HL-60 (cell line): ENCODE data around the gene SCUBE1.
A peak's percentile ranks its signal among the peaks of the same experiment; 100 is the strongest.

Source experiments
- DNase-seq, 2 experiments: peaks; one replicate each; pipeline ENCODE4 v3.0.0-alpha.2; 2010 to 2020; ENCODE audit warnings: low read depth in 1 of 2, low spot score in 1 of 2
- H3K27ac ChIP-seq: fragments of 250-450 bp; sonication (Bioruptor Pico); replicated peaks from 2 replicates; pipeline ENCODE4 v1.5.1; 2020; ENCODE audit warnings: mild to moderate bottlenecking, moderate library complexity
- H3K27me3 ChIP-seq: fragments of 250-450 bp; sonication (Bioruptor Pico); 2 replicates; pipeline ENCODE4 v1.5.1; 2021; ENCODE audit warnings: mild to moderate bottlenecking, moderate library complexity; ENCODE audit not compliant: insufficient read depth, poor library complexity, severe bottlenecking
- H3K4me3 ChIP-seq: replicated peaks from 2 replicates; pipeline ENCODE4 v1.5.1; 2011; ENCODE audit warnings: mild to moderate bottlenecking, control low read depth, low read length; ENCODE audit not compliant: insufficient read depth
- CTCF ChIP-seq: IDR thresholded peaks from one replicate; pipeline ENCODE4 v1.5.1; 2011; ENCODE audit warnings: low read length, control low read depth, inconsistent platforms; ENCODE audit not compliant: insufficient read depth
- GABPA ChIP-seq: IDR thresholded peaks from 2 replicates; pipeline ENCODE4 v1.6.1; 2012; ENCODE audit warnings: low read depth
- POLR2AphosphoS5 ChIP-seq: IDR thresholded peaks from 2 replicates; pipeline ENCODE4 v1.6.1; 2012; ENCODE audit warnings: low read depth
- REST ChIP-seq: IDR thresholded peaks from 2 replicates; pipeline ENCODE4 v1.6.1; 2012; ENCODE audit warnings: low read depth; ENCODE audit not compliant: insufficient replicate concordance
- SPI1 ChIP-seq: IDR thresholded peaks from 2 replicates; pipeline ENCODE4 v1.6.1; 2012; ENCODE audit warnings: low read depth, mild to moderate bottlenecking, borderline replicate concordance

SCUBE1 gene

GRCh38 chr22:43279867-43280522 lies 63.2 kb downstream of the SCUBE1 start:
- Histone ChIP-seq H3K27me3 (no peaks in the 10 kb centered on the region), H3K27ac (no peak overlapping the region), H3K4me3 (no peak overlapping the region)
- TF ChIP-seq POLR2AphosphoS5 (no peak), CTCF (no peak), SPI1 (no peak), GABPA (no peak), REST (no peak)
- no peak for DNase-seq

- H3K27ac ChIP-seq = no peak overlapping the region
- peak in 1 of 2 experiments; percentile 16 for DNase-seq
- H3K4me3 ChIP-seq = no peak overlapping the region
- TF ChIP-seq REST = no peak
- TF ChIP-seq SPI1 = no peak
- no peak for TF ChIP-seq CTCF
- no peak for TF ChIP-seq POLR2AphosphoS5
- TF ChIP-seq GABPA = no peak
- H3K27me3 ChIP-seq = no peaks in the 10 kb centered on the region
These were observed 65.1 kb downstream of the SCUBE1 start for GRCh38 chr22:43277987-43278601.

- Histone ChIP-seq H3K27me3 (no peaks in the 10 kb centered on the region), H3K27ac (no peak overlapping the region), H3K4me3 (no peak overlapping the region)
- no peak for TF ChIP-seq CTCF
- TF ChIP-seq SPI1 = no peak
- no peak for TF ChIP-seq GABPA
- no peak for TF ChIP-seq POLR2AphosphoS5
- TF ChIP-seq REST = no peak
- no peak for DNase-seq
These were observed 66.1 kb downstream of the SCUBE1 start for GRCh38 chr22:43277091-43277490.
